ENCODE data around the gene KLB. TPM values are rescaled to one million over a fixed set of nuclear protein-coding genes. Genes with fewer than 3 reads are reported as not detected.

The KLB gene
- total RNA-seq, 1 donor = not detected

DNA sequence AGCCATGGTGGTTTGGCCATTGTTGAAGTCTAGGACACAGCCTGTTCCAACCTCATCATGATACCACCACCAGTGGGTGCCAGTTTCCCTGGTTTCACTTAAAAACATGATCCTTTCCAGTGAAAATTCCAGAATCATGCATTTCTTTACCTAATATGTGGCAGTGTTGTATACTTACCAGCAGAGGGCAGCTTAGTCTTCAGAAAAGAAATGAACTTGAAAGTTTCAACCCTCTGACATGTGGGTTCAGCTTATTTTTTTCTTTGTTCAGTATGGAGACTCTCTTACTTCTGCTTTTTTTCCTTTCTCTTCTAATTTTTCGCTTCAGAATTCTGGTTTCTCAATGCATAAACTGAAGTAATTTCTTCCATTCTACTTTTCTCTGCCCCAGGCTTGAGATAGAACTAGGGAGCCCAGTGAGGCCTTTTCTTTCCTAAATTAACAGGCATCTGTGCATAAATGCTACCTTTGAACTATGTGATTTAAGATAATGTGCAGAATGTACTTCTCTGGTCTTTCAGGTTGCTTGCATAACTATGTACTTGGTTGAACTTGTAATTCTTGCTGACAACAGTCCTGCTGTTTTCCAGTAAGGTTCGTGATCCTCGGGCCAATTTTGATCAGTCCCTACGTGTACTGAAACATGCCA, 62.8 kb downstream of the KLB start:
- peak overlapping the region; percentile 34 for H3K27ac ChIP-seq (ENCODE audit: low read depth, low read length)
- peak overlapping the region; percentile 67 for H2AFZ ChIP-seq (ENCODE audit: low read length)

DNA sequence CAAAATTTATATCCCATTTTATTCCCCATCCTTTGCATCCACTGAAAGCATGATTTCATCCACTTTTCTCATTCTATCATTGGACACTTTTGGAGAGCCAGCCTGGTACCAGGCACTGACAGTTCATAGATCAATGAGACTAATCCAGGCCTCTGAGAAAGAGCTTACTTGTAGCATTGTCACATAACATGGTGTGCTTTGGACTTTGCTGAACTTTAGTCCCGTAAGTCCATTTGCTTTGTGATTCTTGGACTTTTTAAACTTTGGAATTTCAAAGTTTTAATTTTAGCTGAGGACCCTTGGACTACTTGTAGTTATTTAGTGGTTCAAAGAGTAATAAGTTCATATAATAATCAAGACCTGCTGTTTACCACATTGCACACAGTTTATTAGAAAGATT, 63.7 kb downstream of the KLB start:
- no peaks in the 10 kb centered on the region for H3K9me3 ChIP-seq (ENCODE audit: low read depth, low read length)
- no peak for DNase-seq (ENCODE audit: insufficient read length, low spot score, missing footprints)
- H3K4me3 ChIP-seq (ENCODE audit: insufficient read depth, low read length) = no peak overlapping the region
- H3K4me1 ChIP-seq (ENCODE audit: insufficient read depth, low read length) = peaks cover under 1% of the 10 kb centered on the region
- peaks cover 15% of the 10 kb centered on the region for H3K36me3 ChIP-seq (ENCODE audit: insufficient read depth, low read length)
- H2AFZ ChIP-seq (ENCODE audit: low read length) = no peak overlapping the region
- TF ChIP-seq, protein P1, sequence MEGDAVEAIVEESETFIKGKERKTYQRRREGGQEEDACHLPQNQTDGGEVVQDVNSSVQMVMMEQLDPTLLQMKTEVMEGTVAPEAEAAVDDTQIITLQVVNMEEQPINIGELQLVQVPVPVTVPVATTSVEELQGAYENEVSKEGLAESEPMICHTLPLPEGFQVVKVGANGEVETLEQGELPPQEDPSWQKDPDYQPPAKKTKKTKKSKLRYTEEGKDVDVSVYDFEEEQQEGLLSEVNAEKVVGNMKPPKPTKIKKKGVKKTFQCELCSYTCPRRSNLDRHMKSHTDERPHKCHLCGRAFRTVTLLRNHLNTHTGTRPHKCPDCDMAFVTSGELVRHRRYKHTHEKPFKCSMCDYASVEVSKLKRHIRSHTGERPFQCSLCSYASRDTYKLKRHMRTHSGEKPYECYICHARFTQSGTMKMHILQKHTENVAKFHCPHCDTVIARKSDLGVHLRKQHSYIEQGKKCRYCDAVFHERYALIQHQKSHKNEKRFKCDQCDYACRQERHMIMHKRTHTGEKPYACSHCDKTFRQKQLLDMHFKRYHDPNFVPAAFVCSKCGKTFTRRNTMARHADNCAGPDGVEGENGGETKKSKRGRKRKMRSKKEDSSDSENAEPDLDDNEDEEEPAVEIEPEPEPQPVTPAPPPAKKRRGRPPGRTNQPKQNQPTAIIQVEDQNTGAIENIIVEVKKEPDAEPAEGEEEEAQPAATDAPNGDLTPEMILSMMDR (IDR thresholded peaks at IDR 0.05; ENCODE audit: extremely low read depth, low read depth, low read length) = no peak
- no peaks in the 10 kb centered on the region for H3K79me2 ChIP-seq (ENCODE audit: insufficient read depth, low read length)
- no peaks in the 10 kb centered on the region for H4K20me1 ChIP-seq (ENCODE audit: insufficient read depth, low read length)
- H3K27me3 ChIP-seq (ENCODE audit: insufficient read depth, low read length) = no peaks in the 10 kb centered on the region
- no peak overlapping the region for H3K27ac ChIP-seq (ENCODE audit: low read depth, low read length)
- no peak overlapping the region for H3K4me2 ChIP-seq (ENCODE audit: insufficient read depth, low read length)

More for the DNA sequence above, 62.8 kb downstream of the KLB start:
- Histone ChIP-seq H3K36me3 (ENCODE audit: insufficient read depth, low read length) (peaks cover 15% of the 10 kb centered on the region), H3K4me1 (ENCODE audit: insufficient read depth, low read length) (peaks cover 7% of the 10 kb centered on the region), H3K27me3 (ENCODE audit: insufficient read depth, low read length) (no peaks in the 10 kb centered on the region), H4K20me1 (ENCODE audit: insufficient read depth, low read length) (no peaks in the 10 kb centered on the region), H3K4me3 (ENCODE audit: insufficient read depth, low read length) (no peak overlapping the region), H3K79me2 (ENCODE audit: insufficient read depth, low read length) (no peaks in the 10 kb centered on the region), H3K4me2 (ENCODE audit: insufficient read depth, low read length) (no peak overlapping the region), H3K9me3 (ENCODE audit: low read depth, low read length) (no peaks in the 10 kb centered on the region)
- peak; percentile 90 for DNase-seq (ENCODE audit: insufficient read length, low spot score, missing footprints)
- TF ChIP-seq, protein P1 (IDR thresholded peaks at IDR 0.05; ENCODE audit: extremely low read depth, low read depth, low read length) = peak; percentile 98

DNA sequence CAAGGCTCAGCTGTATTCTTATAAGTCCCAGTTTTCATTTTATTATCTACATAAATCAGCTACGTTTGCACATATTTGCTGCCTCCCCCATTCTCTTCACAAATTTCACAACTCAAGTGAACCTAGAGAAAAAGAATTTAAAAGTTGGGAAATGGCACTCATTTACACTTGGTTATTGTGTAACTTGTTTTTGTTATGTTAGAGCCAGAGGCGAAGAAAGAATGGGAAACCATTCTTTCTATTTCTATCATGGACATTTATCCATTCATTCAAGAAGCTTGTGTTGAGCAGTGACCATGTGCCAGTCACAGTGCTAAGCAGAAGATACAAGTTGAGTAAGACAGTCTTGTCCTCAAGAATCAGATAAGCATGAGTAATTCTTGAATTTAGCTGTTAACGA, 65.7 kb downstream of the KLB start:
- Histone ChIP-seq H3K36me3 (ENCODE audit: insufficient read depth, low read length) (peaks cover 12% of the 10 kb centered on the region), H3K79me2 (ENCODE audit: insufficient read depth, low read length) (no peaks in the 10 kb centered on the region), H2AFZ (ENCODE audit: low read length) (no peak overlapping the region), H3K4me1 (ENCODE audit: insufficient read depth, low read length) (peaks cover 15% of the 10 kb centered on the region), H3K4me3 (ENCODE audit: insufficient read depth, low read length) (no peak overlapping the region), H3K9me3 (ENCODE audit: low read depth, low read length) (no peaks in the 10 kb centered on the region), H3K27ac (ENCODE audit: low read depth, low read length) (no peak overlapping the region), H3K27me3 (ENCODE audit: insufficient read depth, low read length) (no peaks in the 10 kb centered on the region), H4K20me1 (ENCODE audit: insufficient read depth, low read length) (no peaks in the 10 kb centered on the region), H3K4me2 (ENCODE audit: insufficient read depth, low read length) (no peak overlapping the region)
- no peak for DNase-seq (ENCODE audit: insufficient read length, low spot score, missing footprints)
- TF ChIP-seq, protein P1 (IDR thresholded peaks at IDR 0.05; ENCODE audit: extremely low read depth, low read depth, low read length) = no peak

DNA sequence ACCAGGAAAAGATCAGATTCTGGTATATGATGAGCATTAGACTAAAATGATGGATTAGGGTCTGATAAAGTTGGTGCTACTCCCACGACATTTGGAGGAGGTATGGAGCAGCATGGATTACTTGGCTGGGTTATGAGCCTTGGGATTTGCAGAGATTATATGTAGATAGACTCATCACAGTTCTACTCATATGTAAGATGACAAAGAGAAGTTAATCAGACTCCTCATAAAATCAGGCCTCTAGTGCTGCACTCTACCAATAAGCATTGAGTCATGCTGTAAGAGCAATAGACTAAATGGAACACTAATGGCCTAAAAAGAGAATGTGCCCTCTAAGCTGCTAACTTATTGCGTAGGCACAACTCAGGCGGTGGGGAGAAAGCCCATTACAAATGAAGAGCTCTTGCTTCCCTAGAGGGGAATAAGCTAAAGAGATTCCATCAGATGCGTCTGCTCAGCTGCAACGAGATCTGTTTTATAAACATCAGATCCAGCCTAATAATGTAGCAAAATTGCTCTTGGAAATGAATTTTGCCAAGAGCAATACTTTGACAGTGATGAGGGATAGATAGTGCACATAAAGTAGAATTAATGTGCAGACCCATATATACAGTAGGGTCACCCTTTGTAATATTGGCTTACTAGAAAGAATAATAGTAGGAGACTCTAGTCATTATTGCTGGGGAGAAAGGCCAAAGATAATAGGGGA, 69.6 kb downstream of the KLB start:
- Histone ChIP-seq H3K4me2 (ENCODE audit: insufficient read depth, low read length) (peak overlapping the region; percentile 37), H3K79me2 (ENCODE audit: insufficient read depth, low read length) (no peaks in the 10 kb centered on the region), H3K9me3 (ENCODE audit: low read depth, low read length) (no peaks in the 10 kb centered on the region), H2AFZ (ENCODE audit: low read length) (peak overlapping the region; percentile 37), H3K4me1 (ENCODE audit: insufficient read depth, low read length) (peaks cover 15% of the 10 kb centered on the region), H3K36me3 (ENCODE audit: insufficient read depth, low read length) (peaks cover 15% of the 10 kb centered on the region), H4K20me1 (ENCODE audit: insufficient read depth, low read length) (no peaks in the 10 kb centered on the region), H3K27me3 (ENCODE audit: insufficient read depth, low read length) (no peaks in the 10 kb centered on the region), H3K27ac (ENCODE audit: low read depth, low read length) (peak overlapping the region; percentile 54), H3K4me3 (ENCODE audit: insufficient read depth, low read length) (no peak overlapping the region)
- peak; percentile 93 for DNase-seq (ENCODE audit: insufficient read length, low spot score, missing footprints)
- TF ChIP-seq, protein P1 (IDR thresholded peaks at IDR 0.05; ENCODE audit: extremely low read depth, low read depth, low read length) = no peak
